ENCODE data around the gene OR7D4.

OR7D4 gene

DNA sequence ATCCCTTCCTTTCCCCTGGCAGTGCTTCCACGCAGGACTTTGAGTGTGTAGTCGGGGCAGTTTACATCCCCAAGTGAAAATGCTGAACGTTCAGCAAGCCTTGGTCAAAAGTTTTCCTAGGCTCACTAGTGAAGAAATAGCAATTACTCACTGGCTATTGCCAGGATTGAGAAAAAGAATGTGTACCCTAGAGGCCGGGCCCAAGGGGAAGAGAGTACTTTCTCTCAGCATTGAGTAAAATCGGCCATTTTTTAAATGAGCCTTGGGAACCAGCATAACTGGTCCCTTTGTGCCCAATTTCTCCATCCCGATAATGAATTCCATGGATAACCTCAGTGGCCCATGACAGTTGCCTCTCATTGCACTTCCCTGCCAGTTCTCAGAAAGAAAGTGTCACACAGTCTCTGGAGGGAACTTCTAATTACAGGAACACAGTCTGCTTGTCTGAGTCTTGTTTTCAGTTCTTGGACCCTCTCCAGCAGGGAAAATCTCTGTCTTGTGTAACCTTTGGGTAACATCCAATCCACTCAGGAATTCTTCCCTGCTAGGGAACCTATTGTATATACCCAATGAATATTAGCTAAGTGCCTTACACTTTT lies 47.9 kb downstream of the OR7D4 start:
- Histone ChIP-seq H3K36me3 (ENCODE audit: control insufficient read depth in 2 of 2, insufficient read depth in 2 of 2, low read length in 2 of 2) (no peaks in the 10 kb centered on the region), H3K27ac (ENCODE audit: low read depth in 2 of 2, low read length in 2 of 2) (no peak overlapping the region), H3K4me3 (ENCODE audit: low read length in 2 of 2) (no peak overlapping the region), H3K27me3 (ENCODE audit: control insufficient read depth in 2 of 2, insufficient read depth in 2 of 2, low read length in 2 of 2) (no peaks in the 10 kb centered on the region), H3K9ac (ENCODE audit: low read depth in 1 of 2, low read length in 2 of 2) (no peak overlapping the region), H3K9me3 (ENCODE audit: control insufficient read depth in 2 of 2, low read length in 2 of 2) (no peaks in the 10 kb centered on the region), H3K4me1 (ENCODE audit: control insufficient read depth in 2 of 2, insufficient read depth in 2 of 2, low read length in 2 of 2) (no peaks in the 10 kb centered on the region)

DNA sequence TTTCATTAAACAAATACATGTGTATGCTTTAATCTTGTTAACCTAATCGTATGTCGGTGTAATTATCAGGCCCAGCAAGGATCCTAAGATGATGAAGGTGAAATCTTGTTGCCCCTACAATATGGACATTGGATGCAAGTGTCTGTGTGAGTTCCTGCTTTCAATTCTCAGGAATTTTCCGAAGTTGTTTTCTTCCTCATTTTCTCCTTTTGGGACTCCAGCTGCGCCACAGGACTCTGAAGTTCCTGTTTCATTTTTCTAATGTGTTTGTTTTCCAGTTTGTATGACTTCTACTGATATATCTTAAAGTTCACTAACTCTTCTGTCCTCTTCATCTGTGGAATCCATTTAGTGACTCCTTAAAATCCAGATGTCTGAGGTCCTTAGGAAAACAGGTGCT lies 52.5 kb downstream of the OR7D4 start:
- peaks cover 13 to 22% of the 10 kb centered on the region in 2 donors for H3K36me3 ChIP-seq (ENCODE audit: control insufficient read depth in 2 of 2, insufficient read depth in 2 of 2, low read length in 2 of 2)
- H3K4me3 ChIP-seq (ENCODE audit: low read length in 2 of 2), result no peak overlapping the region
- peaks cover under 1 to 3% of the 10 kb centered on the region in 2 donors for H3K9me3 ChIP-seq (ENCODE audit: control insufficient read depth in 2 of 2, low read length in 2 of 2)
- H3K4me1 ChIP-seq (ENCODE audit: control insufficient read depth in 2 of 2, insufficient read depth in 2 of 2, low read length in 2 of 2), result no peaks in the 10 kb centered on the region
- H3K9ac ChIP-seq (ENCODE audit: low read depth in 1 of 2, low read length in 2 of 2), result no peak overlapping the region
- no peaks in the 10 kb centered on the region for H3K27me3 ChIP-seq (ENCODE audit: control insufficient read depth in 2 of 2, insufficient read depth in 2 of 2, low read length in 2 of 2)
- no peak overlapping the region for H3K27ac ChIP-seq (ENCODE audit: low read depth in 2 of 2, low read length in 2 of 2)

DNA sequence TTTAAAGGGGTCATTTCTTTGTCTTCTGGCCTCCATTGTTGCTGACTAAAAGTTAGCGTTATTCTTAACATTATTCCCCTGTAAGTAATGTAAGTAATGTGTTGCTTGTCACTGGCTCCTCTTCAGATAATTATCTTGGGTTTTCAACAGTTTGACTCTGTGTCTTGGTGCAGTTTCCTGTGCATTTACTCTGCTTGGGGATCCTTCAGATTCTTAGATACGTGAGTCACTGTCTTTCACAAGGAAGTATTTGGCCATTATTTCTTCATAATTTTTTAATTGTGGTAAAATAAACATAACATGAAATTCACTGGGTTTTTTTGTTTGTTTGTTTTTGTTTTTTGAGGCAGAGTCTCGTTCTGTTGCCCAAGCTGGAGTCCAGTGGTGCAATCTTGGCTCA lies 54.1 kb downstream of the OR7D4 start:
- H3K4me1 ChIP-seq (ENCODE audit: control insufficient read depth in 2 of 2, insufficient read depth in 2 of 2, low read length in 2 of 2), result no peaks in the 10 kb centered on the region
- peaks cover 13 to 14% of the 10 kb centered on the region in 2 donors for H3K9me3 ChIP-seq (ENCODE audit: control insufficient read depth in 2 of 2, low read length in 2 of 2)
- no peaks in the 10 kb centered on the region for H3K27me3 ChIP-seq (ENCODE audit: control insufficient read depth in 2 of 2, insufficient read depth in 2 of 2, low read length in 2 of 2)
- H3K27ac ChIP-seq (ENCODE audit: low read depth in 2 of 2, low read length in 2 of 2), result no peak overlapping the region
- H3K9ac ChIP-seq (ENCODE audit: low read depth in 1 of 2, low read length in 2 of 2), result no peak overlapping the region
- H3K4me3 ChIP-seq (ENCODE audit: low read length in 2 of 2), result no peak overlapping the region
- H3K36me3 ChIP-seq (ENCODE audit: control insufficient read depth in 2 of 2, insufficient read depth in 2 of 2, low read length in 2 of 2), result peaks cover 28 to 38% of the 10 kb centered on the region in 2 donors

- Histone ChIP-seq H3K4me3 (ENCODE audit: low read length in 2 of 2) (no peak overlapping the region), H3K9ac (ENCODE audit: low read depth in 1 of 2, low read length in 2 of 2) (no peak overlapping the region), H3K27me3 (ENCODE audit: control insufficient read depth in 2 of 2, insufficient read depth in 2 of 2, low read length in 2 of 2) (no peaks in the 10 kb centered on the region), H3K27ac (ENCODE audit: low read depth in 2 of 2, low read length in 2 of 2) (no peak overlapping the region), H3K9me3 (ENCODE audit: control insufficient read depth in 2 of 2, low read length in 2 of 2) (peaks cover 24 to 26% of the 10 kb centered on the region in 2 donors), H3K36me3 (ENCODE audit: control insufficient read depth in 2 of 2, insufficient read depth in 2 of 2, low read length in 2 of 2) (peaks cover 59 to 75% of the 10 kb centered on the region in 2 donors), H3K4me1 (ENCODE audit: control insufficient read depth in 2 of 2, insufficient read depth in 2 of 2, low read length in 2 of 2) (no peaks in the 10 kb centered on the region)
These were observed 58.0 kb downstream of the OR7D4 start for GRCh38 chr19:9161427-9161826.
